ENCODE data around the gene FOLH1.
"Not testable (repeated sequence)": the region's sequence is repeated elsewhere in the genome, so short reads cannot be mapped to it uniquely, and the experiment has no call there.

FOLH1 gene

GRCh38 chr11:49185597-49185996 lies 22.8 kb downstream of the FOLH1 start:
- H3K9me3 ChIP-seq (ENCODE audit: control insufficient read depth, low read length); H3K36me3 ChIP-seq (ENCODE audit: control insufficient read depth, insufficient read depth, low read length); H3K4me1 ChIP-seq (ENCODE audit: control insufficient read depth, insufficient read depth, low read length); H3K27ac ChIP-seq (ENCODE audit: insufficient read depth, low read depth, low read length, poor library complexity, severe bottlenecking); H3K27me3 ChIP-seq (ENCODE audit: control insufficient read depth, insufficient read depth, low read length, poor library complexity, severe bottlenecking); H3K4me3 ChIP-seq (ENCODE audit: insufficient read depth, low read depth, low read length): not testable (repeated sequence)
- WGBS, 2 experiments, result 55 to 63% methylated on average over 3 of the region's 3 CpGs

GRCh38 chr11:49184756-49185155 lies 23.6 kb downstream of the FOLH1 start:
- not testable (repeated sequence) for H3K27me3 ChIP-seq (ENCODE audit: control insufficient read depth, insufficient read depth, low read length, poor library complexity, severe bottlenecking); H3K4me3 ChIP-seq (ENCODE audit: insufficient read depth, low read depth, low read length); H3K27ac ChIP-seq (ENCODE audit: insufficient read depth, low read depth, low read length, poor library complexity, severe bottlenecking); H3K9me3 ChIP-seq (ENCODE audit: control insufficient read depth, low read length); H3K36me3 ChIP-seq (ENCODE audit: control insufficient read depth, insufficient read depth, low read length); H3K4me1 ChIP-seq (ENCODE audit: control insufficient read depth, insufficient read depth, low read length)

- H3K27ac ChIP-seq (ENCODE audit: insufficient read depth, low read depth, low read length, poor library complexity, severe bottlenecking); H3K9me3 ChIP-seq (ENCODE audit: control insufficient read depth, low read length); H3K36me3 ChIP-seq (ENCODE audit: control insufficient read depth, insufficient read depth, low read length); H3K27me3 ChIP-seq (ENCODE audit: control insufficient read depth, insufficient read depth, low read length, poor library complexity, severe bottlenecking); H3K4me1 ChIP-seq (ENCODE audit: control insufficient read depth, insufficient read depth, low read length); H3K4me3 ChIP-seq (ENCODE audit: insufficient read depth, low read depth, low read length): not testable (repeated sequence)
- WGBS, 2 experiments, result 17 to 27% methylated on average over 2 of the region's 3 CpGs
Measured at GRCh38 chr11:49177936-49178335, 30.5 kb downstream of the FOLH1 start.

GRCh38 chr11:49175378-49175777 lies 33.0 kb downstream of the FOLH1 start:
- H3K27me3 ChIP-seq (ENCODE audit: control insufficient read depth, insufficient read depth, low read length, poor library complexity, severe bottlenecking); H3K27ac ChIP-seq (ENCODE audit: insufficient read depth, low read depth, low read length, poor library complexity, severe bottlenecking); H3K9me3 ChIP-seq (ENCODE audit: control insufficient read depth, low read length); H3K36me3 ChIP-seq (ENCODE audit: control insufficient read depth, insufficient read depth, low read length); H3K4me1 ChIP-seq (ENCODE audit: control insufficient read depth, insufficient read depth, low read length); H3K4me3 ChIP-seq (ENCODE audit: insufficient read depth, low read depth, low read length): not testable (repeated sequence)

- H3K27ac ChIP-seq (ENCODE audit: insufficient read depth, low read depth, low read length, poor library complexity, severe bottlenecking); H3K36me3 ChIP-seq (ENCODE audit: control insufficient read depth, insufficient read depth, low read length); H3K9me3 ChIP-seq (ENCODE audit: control insufficient read depth, low read length); H3K4me3 ChIP-seq (ENCODE audit: insufficient read depth, low read depth, low read length); H3K27me3 ChIP-seq (ENCODE audit: control insufficient read depth, insufficient read depth, low read length, poor library complexity, severe bottlenecking); H3K4me1 ChIP-seq (ENCODE audit: control insufficient read depth, insufficient read depth, low read length): not testable (repeated sequence)
- no CpG with 5 or more reads among the region's 3 CpGs for WGBS, 2 experiments
Measured at GRCh38 chr11:49174691-49175366, 33.6 kb downstream of the FOLH1 start.

- not testable (repeated sequence) for H3K36me3 ChIP-seq (ENCODE audit: control insufficient read depth, insufficient read depth, low read length); H3K27ac ChIP-seq (ENCODE audit: insufficient read depth, low read depth, low read length, poor library complexity, severe bottlenecking); H3K4me1 ChIP-seq (ENCODE audit: control insufficient read depth, insufficient read depth, low read length); H3K27me3 ChIP-seq (ENCODE audit: control insufficient read depth, insufficient read depth, low read length, poor library complexity, severe bottlenecking); H3K9me3 ChIP-seq (ENCODE audit: control insufficient read depth, low read length); H3K4me3 ChIP-seq (ENCODE audit: insufficient read depth, low read depth, low read length)
- 79 to 88% methylated on average over 2 of the region's 3 CpGs for WGBS, 2 experiments
Measured at GRCh38 chr11:49171613-49172012, 36.8 kb downstream of the FOLH1 start.

- H3K27me3 ChIP-seq (ENCODE audit: control insufficient read depth, insufficient read depth, low read length, poor library complexity, severe bottlenecking); H3K27ac ChIP-seq (ENCODE audit: insufficient read depth, low read depth, low read length, poor library complexity, severe bottlenecking); H3K4me1 ChIP-seq (ENCODE audit: control insufficient read depth, insufficient read depth, low read length); H3K9me3 ChIP-seq (ENCODE audit: control insufficient read depth, low read length); H3K36me3 ChIP-seq (ENCODE audit: control insufficient read depth, insufficient read depth, low read length); H3K4me3 ChIP-seq (ENCODE audit: insufficient read depth, low read depth, low read length): not testable (repeated sequence)
- 55% methylated on average over 2 of the region's 3 CpGs; no CpG with 5 or more reads in 1 of the 2 experiments for WGBS, 2 experiments
Measured at GRCh38 chr11:49169579-49169978, 38.8 kb downstream of the FOLH1 start.

- WGBS, 2 experiments, result no CpG with 5 or more reads among the region's 4 CpGs
- H3K27ac ChIP-seq (ENCODE audit: insufficient read depth, low read depth, low read length, poor library complexity, severe bottlenecking); H3K36me3 ChIP-seq (ENCODE audit: control insufficient read depth, insufficient read depth, low read length); H3K4me1 ChIP-seq (ENCODE audit: control insufficient read depth, insufficient read depth, low read length); H3K9me3 ChIP-seq (ENCODE audit: control insufficient read depth, low read length); H3K4me3 ChIP-seq (ENCODE audit: insufficient read depth, low read depth, low read length); H3K27me3 ChIP-seq (ENCODE audit: control insufficient read depth, insufficient read depth, low read length, poor library complexity, severe bottlenecking): not testable (repeated sequence)
Measured at GRCh38 chr11:49168992-49169391, 39.4 kb downstream of the FOLH1 start.

- 78 to 82% methylated on average over 11 to 12 of the region's 12 CpGs for WGBS, 2 experiments
- Histone ChIP-seq H3K9me3 (ENCODE audit: control insufficient read depth, low read length) (peaks cover 4% of the 10 kb centered on the region), H3K36me3 (ENCODE audit: control insufficient read depth, insufficient read depth, low read length) (no peaks in the 10 kb centered on the region), H3K4me1 (ENCODE audit: control insufficient read depth, insufficient read depth, low read length) (no peaks in the 10 kb centered on the region), H3K27me3 (ENCODE audit: control insufficient read depth, insufficient read depth, low read length, poor library complexity, severe bottlenecking) (no peaks in the 10 kb centered on the region), H3K27ac (ENCODE audit: insufficient read depth, low read depth, low read length, poor library complexity, severe bottlenecking) (no peak overlapping the region), H3K4me3 (ENCODE audit: insufficient read depth, low read depth, low read length) (no peak overlapping the region)
Measured at GRCh38 chr11:49151211-49151610, 57.2 kb downstream of the FOLH1 start.

GRCh38 chr11:49102356-49102755 lies 106.0 kb downstream of the FOLH1 start:
- H3K9me3 ChIP-seq (ENCODE audit: control insufficient read depth, low read length); H3K4me3 ChIP-seq (ENCODE audit: insufficient read depth, low read depth, low read length); H3K36me3 ChIP-seq (ENCODE audit: control insufficient read depth, insufficient read depth, low read length); H3K4me1 ChIP-seq (ENCODE audit: control insufficient read depth, insufficient read depth, low read length); H3K27me3 ChIP-seq (ENCODE audit: control insufficient read depth, insufficient read depth, low read length, poor library complexity, severe bottlenecking); H3K27ac ChIP-seq (ENCODE audit: insufficient read depth, low read depth, low read length, poor library complexity, severe bottlenecking): not testable (repeated sequence)
- WGBS, 2 experiments, result 83 to 85% methylated on average over 23 to 24 of the region's 24 CpGs
